Astrocyte of the hippocampus (primary cell): ENCODE results near the gene FGF14.
A peak's percentile ranks its signal among the peaks of the same experiment; 100 is the strongest.

Experiments
- DNase-seq: peaks from one replicate; pipeline ENCODE4 v3.0.0; 2011; ENCODE audit warnings: low read depth, low spot score

Gene FGF14

DNA sequence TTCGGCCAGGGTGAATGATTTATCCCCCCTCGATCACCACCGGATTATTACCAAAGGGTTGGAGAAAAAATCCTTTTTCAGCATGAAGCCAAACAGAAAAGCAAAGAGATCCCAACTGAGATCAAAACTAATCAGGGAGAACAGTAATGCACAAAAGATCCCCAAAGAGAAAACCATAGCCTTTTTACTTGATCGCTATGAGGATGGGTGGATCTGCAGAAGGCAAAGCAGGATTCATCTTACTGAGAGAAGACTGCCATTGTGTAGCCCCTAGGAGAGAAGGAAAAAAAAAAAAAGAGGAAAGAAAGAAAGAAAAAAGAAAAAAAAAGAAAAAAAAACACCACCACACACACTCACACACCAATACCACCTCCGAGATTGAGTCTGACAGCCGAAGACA is at the start of gene FGF14:
FGF14 (minus strand) TSS at position 283 of the 400 bp plus-strand sequence.
- peak; percentile 2 for DNase-seq

DNA sequence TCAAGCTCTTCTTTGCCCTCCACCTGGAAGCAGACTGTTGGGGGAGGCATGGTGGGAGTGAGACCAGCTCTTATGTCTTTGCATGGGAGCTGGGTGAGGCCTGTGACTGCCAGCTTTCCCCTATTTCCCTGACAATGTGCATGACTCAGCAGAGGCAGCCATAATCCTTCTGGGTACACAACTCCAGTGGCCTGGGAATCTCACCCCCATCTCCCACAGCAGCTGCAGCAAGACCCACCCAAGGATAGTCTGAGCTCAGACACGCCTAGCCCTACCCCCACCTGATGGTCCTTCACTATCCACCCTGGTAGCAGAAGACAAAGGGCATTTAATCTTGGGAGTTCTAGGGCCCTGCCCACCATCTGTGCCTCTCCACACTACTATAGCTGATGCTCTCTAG is 41.4 kb upstream of the FGF14 start:
- no peak for DNase-seq

- no peak for DNase-seq
Measured at GRCh38 chr13:102441085-102441484, 39.2 kb upstream of the FGF14 start.

- peak; percentile 14 for DNase-seq
Measured at GRCh38 chr13:102440259-102440936, 38.5 kb upstream of the FGF14 start.

GRCh38 chr13:102422690-102423089 is 20.8 kb upstream of the FGF14 start:
- no peak for DNase-seq

DNA sequence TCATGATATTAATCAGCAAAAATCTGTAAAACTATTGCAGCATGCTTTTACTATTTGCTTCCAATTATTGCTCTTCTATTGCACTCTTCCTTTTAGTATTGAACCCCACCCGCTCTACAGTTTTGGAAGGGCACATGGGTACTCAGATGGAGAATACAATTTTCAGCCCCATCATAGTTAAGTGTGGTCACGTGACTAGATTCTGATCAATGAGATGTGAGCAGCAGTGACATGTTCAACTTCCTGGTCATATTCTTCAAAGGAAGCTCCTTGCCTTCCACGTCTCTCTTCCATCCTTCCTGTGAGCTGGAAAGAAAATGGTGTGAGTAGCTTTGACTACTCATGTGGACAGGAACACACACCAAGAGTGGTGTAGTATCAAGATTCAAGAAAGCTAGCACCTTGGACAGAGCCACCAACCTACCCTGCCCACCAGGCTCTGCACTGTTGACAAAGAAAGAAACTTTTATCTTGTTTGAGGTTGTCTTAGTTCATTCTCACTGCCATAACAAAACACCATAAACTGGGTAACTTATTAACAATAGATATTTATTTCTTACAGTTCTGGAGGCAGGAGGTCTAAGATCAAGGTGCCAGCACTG is 3.8 kb upstream of the FGF14 start:
- DNase-seq, result peak; percentile 61

DNA sequence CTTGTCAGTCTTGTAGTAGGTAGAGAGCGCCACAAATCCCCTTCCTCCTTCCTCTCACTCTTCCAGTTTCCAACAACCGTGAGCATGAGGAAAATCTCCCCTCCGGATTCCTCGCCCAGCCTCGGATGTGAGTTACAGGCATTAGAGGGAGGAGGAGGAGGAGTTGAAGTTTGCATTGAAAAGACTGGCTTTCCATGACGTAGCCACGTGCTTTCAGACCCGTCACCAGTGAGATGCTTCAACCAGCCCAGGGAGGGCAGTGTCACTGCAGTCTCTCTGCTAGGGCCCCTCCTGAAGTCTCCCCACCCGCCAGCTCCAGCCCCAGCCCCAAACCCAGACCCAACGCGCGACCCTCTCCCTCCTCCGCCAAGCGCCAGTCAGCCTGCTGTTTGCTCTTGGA is 442 bp upstream of the FGF14 start:
- peak; percentile 53 for DNase-seq

- peak; percentile 22 for DNase-seq
Measured at GRCh38 chr13:102401265-102401664, 583 bp downstream of the FGF14 start.

GRCh38 chr13:102400675-102401145 is 1.1 kb downstream of the FGF14 start:
- DNase-seq, result peak; percentile 36

- DNase-seq, result peak; percentile 35
Measured at GRCh38 chr13:102399791-102400674, 1.8 kb downstream of the FGF14 start.

DNA sequence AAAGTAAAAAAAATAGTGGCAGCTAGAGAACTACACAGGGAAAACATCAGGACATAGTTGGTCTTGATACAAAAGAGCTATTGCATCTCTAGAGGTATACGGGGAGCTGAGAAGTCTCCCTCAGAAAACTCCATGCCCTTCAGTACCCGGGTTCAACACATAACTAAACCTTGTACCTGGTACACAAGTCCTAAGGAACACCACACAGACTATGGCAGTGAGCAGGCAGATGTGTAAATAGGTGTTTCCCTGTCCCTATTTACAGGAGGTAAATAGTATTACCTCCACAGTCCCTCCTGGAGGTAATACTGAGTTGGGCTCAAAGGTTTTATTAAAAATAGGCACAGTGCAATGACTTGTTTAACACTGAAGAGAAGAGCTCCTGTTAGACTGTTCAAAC is 5.9 kb downstream of the FGF14 start:
- no peak for DNase-seq

- DNase-seq, result no peak
Measured at GRCh38 chr13:102395174-102395573, 6.7 kb downstream of the FGF14 start.

DNA sequence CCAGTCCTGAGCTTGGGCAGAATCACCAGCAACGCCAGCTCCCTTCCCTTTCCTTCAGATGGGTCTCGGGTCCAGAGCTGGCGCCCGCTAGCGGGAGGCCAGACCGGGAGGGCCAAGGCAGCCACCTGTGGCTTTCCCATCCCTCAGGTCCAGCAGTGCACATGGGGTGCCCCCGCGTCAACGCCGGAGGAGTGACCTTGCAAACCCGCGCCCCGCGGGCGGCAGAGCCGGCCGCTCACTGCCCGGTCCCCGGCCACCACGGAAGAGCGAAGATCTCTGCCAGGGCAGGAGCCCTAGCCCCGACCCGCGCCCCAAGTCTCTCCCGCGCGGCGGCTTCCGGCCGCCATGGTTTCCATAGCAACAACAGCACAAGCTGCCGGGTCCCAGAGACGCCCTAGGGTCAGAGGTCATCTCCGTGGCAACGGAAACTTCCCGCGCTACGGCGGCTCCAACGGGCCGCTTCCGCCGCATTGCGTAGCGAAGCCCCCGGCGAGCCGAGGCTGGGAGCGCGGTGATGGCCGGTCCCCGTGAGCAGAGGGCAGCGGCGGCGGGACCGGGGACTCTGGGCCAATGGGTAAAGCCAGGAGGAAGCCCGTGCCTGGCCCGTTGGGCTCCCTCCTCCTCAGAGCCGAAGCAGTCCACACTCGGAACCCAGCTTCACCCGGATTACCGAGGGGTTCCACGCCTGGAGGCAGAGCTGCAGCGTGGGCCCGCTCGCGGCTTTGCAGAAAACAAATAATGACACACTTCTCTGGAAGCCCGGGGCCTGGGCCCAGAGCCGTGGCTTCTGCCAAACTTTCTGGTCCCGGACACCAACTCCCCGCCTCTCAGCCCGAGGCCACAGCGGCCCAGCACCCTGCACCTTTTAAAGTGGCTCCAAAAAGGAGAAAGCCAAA is 7.4 kb downstream of the FGF14 start:
- peak; percentile 91 for DNase-seq

DNA sequence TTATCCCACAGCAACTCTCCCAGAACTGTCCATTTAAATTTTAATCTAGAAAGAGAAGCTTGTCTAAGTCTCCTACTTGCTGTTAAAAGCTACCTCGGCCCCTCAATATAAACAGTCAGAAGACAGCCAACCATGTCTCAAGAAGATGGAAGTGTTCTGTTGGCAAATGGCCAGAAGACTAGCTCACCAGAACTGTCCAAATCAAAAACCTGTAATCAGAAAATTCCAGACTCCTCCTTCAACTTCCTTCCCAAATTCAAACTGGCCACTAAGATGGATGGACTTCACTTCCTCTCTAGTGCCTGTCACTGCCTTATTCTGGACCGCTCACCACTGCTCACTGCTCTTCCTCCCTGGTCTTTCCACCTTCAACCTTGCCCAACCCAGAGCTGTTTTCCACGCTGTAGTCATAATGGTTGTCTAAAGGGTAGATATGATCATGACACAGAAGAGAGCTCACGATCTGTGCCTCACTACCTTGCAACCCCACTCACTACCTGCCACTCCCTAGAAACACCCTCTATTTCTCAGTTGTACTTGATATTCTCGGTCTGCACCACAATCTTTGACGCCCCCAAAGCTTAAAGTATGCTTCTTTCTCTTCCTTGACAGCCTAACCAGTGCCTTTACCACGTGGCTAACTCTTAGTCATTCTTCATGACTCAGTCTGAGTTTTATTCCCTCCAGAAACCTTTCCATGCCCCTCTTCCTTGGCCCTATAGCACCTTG is 9.2 kb downstream of the FGF14 start:
- no peak for DNase-seq

- DNase-seq, result no peak
Measured at GRCh38 chr13:102386461-102386860, 15.4 kb downstream of the FGF14 start.

DNA sequence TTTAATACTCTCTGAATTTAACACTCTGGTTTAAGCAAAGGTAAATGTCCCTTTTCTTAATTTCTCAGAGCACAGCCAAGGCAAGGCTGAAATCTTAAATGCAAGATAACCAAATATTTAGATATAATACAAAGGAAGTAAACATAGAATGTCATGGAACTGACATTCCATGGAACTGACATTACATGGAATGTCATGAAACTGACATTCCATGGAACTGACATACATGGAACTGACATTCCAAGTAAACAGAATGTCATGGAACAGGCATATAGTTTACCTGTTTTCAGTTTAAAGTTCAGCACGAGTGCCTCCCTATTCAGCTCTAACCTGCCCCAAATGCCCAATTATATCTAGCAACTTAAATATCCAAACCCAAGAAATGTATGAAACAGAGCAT is 21.8 kb downstream of the FGF14 start:
- DNase-seq, result no peak

DNA sequence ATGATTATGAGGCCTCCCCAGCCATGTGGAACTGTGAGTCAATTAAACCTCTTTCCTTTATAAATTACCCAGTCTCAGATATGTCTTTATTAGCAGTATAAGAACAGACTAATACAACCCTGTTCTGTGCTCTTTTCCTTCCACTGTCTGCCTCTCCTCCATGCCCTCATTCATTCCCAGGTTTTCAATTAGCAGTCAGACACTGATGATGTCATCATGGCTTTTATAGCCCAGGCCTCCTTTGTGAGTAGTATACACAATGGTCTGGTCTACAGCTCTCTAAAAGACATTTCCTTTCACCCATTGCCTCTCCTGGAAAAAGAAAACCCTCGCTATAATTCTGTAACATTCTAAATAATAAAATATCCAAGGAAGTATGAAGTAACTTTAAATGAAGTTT is 25.5 kb downstream of the FGF14 start:
- no peak for DNase-seq

DNA sequence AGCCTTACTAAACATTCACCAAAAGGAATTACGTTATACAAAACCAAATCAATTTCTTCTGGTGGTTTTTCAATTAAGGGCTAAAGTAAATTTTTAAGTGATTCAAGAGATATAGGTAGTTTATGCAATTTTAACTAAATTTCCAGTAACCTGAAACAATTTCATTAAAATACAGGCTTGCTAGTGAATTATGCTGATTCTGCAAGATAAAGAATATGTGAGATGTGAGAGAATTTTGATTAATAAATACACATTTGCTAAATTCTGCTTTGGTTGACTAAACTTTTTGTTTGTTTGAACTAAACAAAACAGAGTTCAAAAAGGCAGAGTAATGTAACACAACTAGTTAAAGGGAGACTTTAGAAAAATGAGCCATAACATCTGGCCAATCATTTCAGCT is 27.1 kb downstream of the FGF14 start:
- DNase-seq, result no peak

- no peak for DNase-seq
Measured at GRCh38 chr13:102374233-102374632, 27.6 kb downstream of the FGF14 start.

DNA sequence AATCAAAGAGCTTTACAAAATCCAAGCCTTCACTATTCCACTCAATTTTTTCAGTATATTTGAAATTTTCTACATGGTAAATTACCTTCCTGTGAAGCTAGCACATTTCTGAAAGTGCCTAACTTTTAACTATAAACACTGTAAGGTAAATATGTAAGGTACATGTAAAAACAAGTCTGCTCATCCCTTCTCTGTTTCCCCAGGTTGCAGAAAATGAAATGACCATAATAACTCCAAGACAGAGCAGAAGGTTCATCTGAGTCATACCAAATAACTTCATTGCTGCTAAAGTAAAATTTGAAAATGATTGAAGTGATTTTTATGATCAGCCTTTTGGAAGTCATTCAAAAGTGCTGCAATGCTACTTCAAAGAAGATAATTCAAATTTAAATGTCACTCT is 28.6 kb downstream of the FGF14 start:
- no peak for DNase-seq

- DNase-seq, result no peak
Measured at GRCh38 chr13:102369302-102369701, 32.5 kb downstream of the FGF14 start.
